Measurements from ENCODE around the gene ZFP91. TPM values are rescaled to one million over a fixed set of nuclear protein-coding genes. Genes with fewer than 3 reads are reported as not detected.

ZFP91 gene
- total RNA-seq, 3 donors from 2014 or later, result 45.6 to 64.2 (median 54.9) TPM

DNA sequence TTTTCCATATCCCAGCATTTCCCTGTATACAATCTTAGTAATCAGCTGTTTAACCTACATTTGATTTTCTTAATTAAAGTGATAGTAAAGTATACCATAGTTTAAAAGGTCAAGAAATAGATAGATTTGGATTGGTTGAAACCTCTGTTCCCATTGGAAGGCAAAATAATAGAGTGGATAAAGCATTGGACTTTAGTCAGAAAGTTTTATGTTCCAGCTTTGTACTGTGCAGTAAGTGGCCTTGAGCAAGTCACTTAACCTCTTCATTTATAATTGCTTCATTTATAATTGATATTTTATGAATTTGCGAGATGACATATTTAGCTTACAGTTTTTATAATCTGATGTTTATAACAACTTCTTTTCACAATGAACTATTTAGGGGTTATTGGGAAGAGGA lies 3.6 kb downstream of the ZFP91 start:
- Histone ChIP-seq H3K9me3 (no peaks in the 10 kb centered on the region), H3K4me3 (no peak overlapping the region), H3K4me1 (peaks cover 0 to 12% of the 10 kb centered on the region in 2 donors), H3K27ac (no peak overlapping the region), H3K27me3 (no peaks in the 10 kb centered on the region), H3K36me3 (no peaks in the 10 kb centered on the region)
- no peak for DNase-seq (ENCODE audit: low spot score in 2 of 2)
- TF ChIP-seq POLR2A (IDR thresholded peaks at IDR 0.05) (no peak), CTCF (IDR thresholded peaks at IDR 0.05) (no peak), POLR2AphosphoS5 (IDR thresholded peaks at IDR 0.05) (no peak)
- intact Hi-C loops (cut with DNase I; ENCODE audit: low total_unique reads), result no loop called here

GRCh38 chr11:58586998-58587397 lies 8.1 kb downstream of the ZFP91 start:
- no peak for DNase-seq (ENCODE audit: low spot score in 2 of 2)
- no peaks in the 10 kb centered on the region for H3K27me3 ChIP-seq
- no peaks in the 10 kb centered on the region for H3K36me3 ChIP-seq
- H3K4me3 ChIP-seq, result no peak overlapping the region
- TF ChIP-seq CTCF (IDR thresholded peaks at IDR 0.05) (no peak), POLR2AphosphoS5 (IDR thresholded peaks at IDR 0.05) (no peak), POLR2A (IDR thresholded peaks at IDR 0.05) (no peak)
- H3K27ac ChIP-seq, result no peak overlapping the region
- H3K9me3 ChIP-seq, result no peaks in the 10 kb centered on the region
- intact Hi-C loops (cut with DNase I; ENCODE audit: low total_unique reads), result no loop called here
- H3K4me1 ChIP-seq, result peaks cover 0 to 8% of the 10 kb centered on the region in 2 donors

GRCh38 chr11:58591659-58592058 lies 12.8 kb downstream of the ZFP91 start:
- H3K4me3 ChIP-seq, result no peak overlapping the region
- H3K27me3 ChIP-seq, result no peaks in the 10 kb centered on the region
- intact Hi-C loops (cut with DNase I; ENCODE audit: low total_unique reads), result no loop called here
- TF ChIP-seq CTCF (IDR thresholded peaks at IDR 0.05) (no peak), POLR2A (IDR thresholded peaks at IDR 0.05) (no peak), POLR2AphosphoS5 (IDR thresholded peaks at IDR 0.05) (no peak)
- no peaks in the 10 kb centered on the region for H3K9me3 ChIP-seq
- H3K36me3 ChIP-seq, result no peaks in the 10 kb centered on the region
- H3K27ac ChIP-seq, result no peak overlapping the region
- DNase-seq (ENCODE audit: low spot score in 2 of 2), result no peak
- no peaks in the 10 kb centered on the region for H3K4me1 ChIP-seq

- Histone ChIP-seq H3K4me3 (no peak overlapping the region), H3K27ac (no peak overlapping the region), H3K9me3 (no peaks in the 10 kb centered on the region), H3K4me1 (no peaks in the 10 kb centered on the region), H3K36me3 (no peaks in the 10 kb centered on the region), H3K27me3 (no peaks in the 10 kb centered on the region)
- DNase-seq (ENCODE audit: low spot score in 2 of 2), result no peak
- intact Hi-C loops (cut with DNase I; ENCODE audit: low total_unique reads), result no loop called here
- TF ChIP-seq CTCF (IDR thresholded peaks at IDR 0.05) (no peak), POLR2A (IDR thresholded peaks at IDR 0.05) (no peak)
Measured at GRCh38 chr11:58592760-58593472, 14.1 kb downstream of the ZFP91 start.

GRCh38 chr11:58594826-58595225 lies 16.0 kb downstream of the ZFP91 start:
- Histone ChIP-seq H3K27me3 (no peaks in the 10 kb centered on the region), H3K9me3 (no peaks in the 10 kb centered on the region), H3K4me1 (no peaks in the 10 kb centered on the region), H3K27ac (no peak overlapping the region), H3K4me3 (no peak overlapping the region), H3K36me3 (no peaks in the 10 kb centered on the region)
- TF ChIP-seq POLR2AphosphoS5 (IDR thresholded peaks at IDR 0.05), result no peak
- no peak for TF ChIP-seq POLR2A (IDR thresholded peaks at IDR 0.05)
- TF ChIP-seq CTCF (IDR thresholded peaks at IDR 0.05), result no peak
- intact Hi-C loops (cut with DNase I; ENCODE audit: low total_unique reads), result no loop called here
- DNase-seq (ENCODE audit: low spot score in 2 of 2), result no peak

Data from breast epithelium (tissue), 4 donors.